Measurements from ENCODE around the gene ATF6B.

Gene ATF6B

GRCh38 chr6:32132110-32132509 lies 4.1 kb upstream of the ATF6B start:
- in situ Hi-C loops (cut with HindIII; ENCODE audit: low sequenced_read_pairs) = no loop called here

- in situ Hi-C loops (cut with HindIII; ENCODE audit: low sequenced_read_pairs) = no loop called here
These were observed 3.4 kb upstream of the ATF6B start for GRCh38 chr6:32131439-32131948.

- in situ Hi-C loops (cut with HindIII; ENCODE audit: low sequenced_read_pairs) = no loop called here
These were observed 1.4 kb upstream of the ATF6B start for GRCh38 chr6:32129297-32130088.

GRCh38 chr6:32128751-32129296 lies 778 bp upstream of the ATF6B start:
- in situ Hi-C loops (cut with HindIII; ENCODE audit: low sequenced_read_pairs) = no loop called here

- in situ Hi-C loops (cut with HindIII; ENCODE audit: low sequenced_read_pairs) = no loop called here
These were observed 683 bp downstream of the ATF6B start for GRCh38 chr6:32127409-32127716.

GRCh38 chr6:32126880-32127279 lies 1.2 kb downstream of the ATF6B start:
- in situ Hi-C loops (cut with HindIII; ENCODE audit: low sequenced_read_pairs) = no loop called here

GRCh38 chr6:32123681-32124080 lies 4.4 kb downstream of the ATF6B start:
- in situ Hi-C loops (cut with HindIII; ENCODE audit: low sequenced_read_pairs) = no loop called here

GRCh38 chr6:32120573-32121059 lies 7.4 kb downstream of the ATF6B start:
- in situ Hi-C loops (cut with HindIII; ENCODE audit: low sequenced_read_pairs) = no loop called here

GRCh38 chr6:32118782-32119628 lies 9.0 kb downstream of the ATF6B start:
- in situ Hi-C loops (cut with HindIII; ENCODE audit: low sequenced_read_pairs) = loop anchor here (10.0 kb wide), 1 partner anchor 66 kb away; the partner anchor contains the start of gene AGER

- in situ Hi-C loops (cut with HindIII; ENCODE audit: low sequenced_read_pairs) = loop anchor here (10.0 kb wide), 1 partner anchor 67 kb away; the partner anchor contains the start of gene AGER
These were observed 10.6 kb downstream of the ATF6B start for GRCh38 chr6:32117461-32117860.

GRCh38 chr6:32116674-32117073 lies 11.4 kb downstream of the ATF6B start:
- in situ Hi-C loops (cut with HindIII; ENCODE audit: low sequenced_read_pairs) = loop anchor here (10.0 kb wide), 1 partner anchor 68 kb away; the partner anchor contains the start of gene AGER

GRCh38 chr6:32115623-32116022 lies 12.4 kb downstream of the ATF6B start:
- in situ Hi-C loops (cut with HindIII; ENCODE audit: low sequenced_read_pairs) = loop anchor here (10.0 kb wide), 1 partner anchor 69 kb away; the partner anchor contains the start of gene AGER

- in situ Hi-C loops (cut with HindIII; ENCODE audit: low sequenced_read_pairs) = loop anchor here (10.0 kb wide), 1 partner anchor 70 kb away; the partner anchor contains the start of gene AGER
These were observed 13.2 kb downstream of the ATF6B start for GRCh38 chr6:32114796-32115195.

- in situ Hi-C loops (cut with HindIII; ENCODE audit: low sequenced_read_pairs) = loop anchor here (10.0 kb wide), 1 partner anchor 71 kb away; the partner anchor contains the start of gene AGER
These were observed 14.4 kb downstream of the ATF6B start for GRCh38 chr6:32113386-32114352.

GRCh38 chr6:32112431-32112980 lies 15.5 kb downstream of the ATF6B start:
- in situ Hi-C loops (cut with HindIII; ENCODE audit: low sequenced_read_pairs) = loop anchor here (10.0 kb wide), 1 partner anchor 72 kb away; the partner anchor contains the start of gene AGER

- in situ Hi-C loops (cut with HindIII; ENCODE audit: low sequenced_read_pairs) = loop anchor here (10.0 kb wide), 1 partner anchor 73 kb away; the partner anchor contains the start of gene AGER
These were observed 16.5 kb downstream of the ATF6B start for GRCh38 chr6:32111424-32112066.

GRCh38 chr6:32110632-32111031 lies 17.4 kb downstream of the ATF6B start:
- in situ Hi-C loops (cut with HindIII; ENCODE audit: low sequenced_read_pairs) = loop anchor here (10.0 kb wide), 1 partner anchor 74 kb away; the partner anchor contains the start of gene AGER

GRCh38 chr6:32109765-32110160 lies 18.3 kb downstream of the ATF6B start:
- in situ Hi-C loops (cut with HindIII; ENCODE audit: low sequenced_read_pairs) = loop anchor here (10.0 kb wide), 1 partner anchor 75 kb away; the partner anchor contains the start of gene AGER
